Lung (tissue), 12 donors: Measurements from ENCODE around the gene RNU5D-1. TPM values are rescaled to one million over a fixed set of nuclear protein-coding genes. Genes with fewer than 3 reads are reported as not detected.

Experiments used
- ATAC-seq: fragments of 200-7000 bp; cut with Tn5 transposase; one replicate; pipeline ENCODE4 v1.9.1; 2020; ENCODE audit warnings: moderate number of reproducible peaks; ENCODE audit not compliant: insufficient read depth, low FRiP score
- DNase-seq, 3 donors: peaks; one replicate each; pipeline ENCODE4 v3.0.0-alpha.2; 2013 to 2017
- H3K27ac ChIP-seq, 2 donors: one replicate each; pipeline ENCODE4 v1.5.1; 2013; ENCODE audit warnings: mild to moderate bottlenecking in 2 of 2, moderate library complexity in 2 of 2, control low read depth in 1 of 2, inconsistent platforms in 1 of 2, low read depth in 1 of 2, low read length in 1 of 2
- H3K27me3 ChIP-seq, 3 donors: one replicate each; pipeline ENCODE4 v1.5.1; 2013; ENCODE audit warnings: low read length in 2 of 3; ENCODE audit not compliant: control insufficient read depth in 3 of 3, insufficient read depth in 3 of 3
- H3K36me3 ChIP-seq, 4 donors: one replicate each; pipeline ENCODE4 v1.5.1; 2013; ENCODE audit warnings: low read length in 4 of 4, mild to moderate bottlenecking in 1 of 4, moderate library complexity in 1 of 4; ENCODE audit not compliant: control insufficient read depth in 4 of 4, insufficient read depth in 4 of 4
- H3K4me1 ChIP-seq, 5 donors: one replicate each; pipeline ENCODE4 v1.5.1; 2013; ENCODE audit warnings: low read length in 5 of 5, mild to moderate bottlenecking in 2 of 5, moderate library complexity in 1 of 5; ENCODE audit not compliant: control insufficient read depth in 5 of 5, insufficient read depth in 5 of 5
- H3K4me3 ChIP-seq: one replicate; pipeline ENCODE4 v1.5.1; 2013; ENCODE audit warnings: mild to moderate bottlenecking, control low read depth, moderate library complexity
- H3K9ac ChIP-seq, 2 donors: one replicate each; pipeline ENCODE4 v1.5.1; 2013; ENCODE audit warnings: low read length in 2 of 2, control low read depth in 1 of 2; ENCODE audit not compliant: insufficient read depth in 1 of 2
- H3K9me3 ChIP-seq, 4 donors: one replicate each; pipeline ENCODE4 v1.5.1; 2013; ENCODE audit warnings: low read length in 3 of 4, mild to moderate bottlenecking in 1 of 4, moderate library complexity in 1 of 4; ENCODE audit not compliant: control insufficient read depth in 4 of 4, insufficient read depth in 3 of 4
- CTCF ChIP-seq: IDR thresholded peaks from 2 replicates; pipeline ENCODE4 v1.5.1; 2012; ENCODE audit warnings: mild to moderate bottlenecking; ENCODE audit errors: control extremely low read depth, extremely low read depth
- WGBS, 2 donors: extraction: QIAGEN DNeasy Blood & Tissue Kit; methylation state at CpG; one replicate each; pipeline ENCODE4 v1.1.7; 2013; 5-methylcytosine and 5-hydroxymethylcytosine counted together
- polyA plus RNA-seq, 2 donors: library from polyadenylated mRNA; stranded (reverse); fragments of 200-250 nt; gene quantifications; one replicate each; pipeline ENCODE4 v1.2.1, GENCODE V29; 2013
- total RNA-seq, 2 donors: library from RNA; depleted of rRNA in 1 of 2; stranded (reverse); fragments of >200 nt in 1 of 2; gene quantifications; one replicate each; pipeline ENCODE4 v1.2.1, GENCODE V29; 2014 to 2021
- donor health status: control.
- donor health status: control.
- donor health status: Bipolar disorder and iron deficiency.
- donor health status: healthy.
- donor health status: DM: yes; HTN: yes; CAD: no.

The RNU5D-1 gene
- total and polyA plus RNA-seq, 4 donors: not detected

GRCh38 chr1:44694863-44695478 is 36.0 kb downstream of the RNU5D-1 start:
- TF ChIP-seq CTCF: no peak
- no peak overlapping the region for H3K9ac ChIP-seq
- no peak for DNase-seq
- 95% methylated on average over 7 of the region's 7 CpGs for WGBS, 2 donors
- H3K27ac ChIP-seq: no peak overlapping the region
- H3K36me3 ChIP-seq: no peaks in the 10 kb centered on the region
- no peaks in the 10 kb centered on the region for H3K9me3 ChIP-seq
- H3K4me3 ChIP-seq: no peak overlapping the region
- no peaks in the 10 kb centered on the region for H3K27me3 ChIP-seq
- H3K4me1 ChIP-seq: no peaks in the 10 kb centered on the region
- ATAC-seq: no peak

GRCh38 chr1:44693900-44694299 is 37.1 kb downstream of the RNU5D-1 start:
- Histone ChIP-seq H3K4me1 (no peaks in the 10 kb centered on the region), H3K4me3 (no peak overlapping the region), H3K9ac (no peak overlapping the region), H3K27me3 (no peaks in the 10 kb centered on the region), H3K36me3 (no peaks in the 10 kb centered on the region), H3K27ac (no peak overlapping the region), H3K9me3 (no peaks in the 10 kb centered on the region)
- WGBS, 2 donors: 96 to 99% methylated on average over 3 of the region's 3 CpGs
- TF ChIP-seq CTCF: no peak
- DNase-seq (no peak), ATAC-seq (no peak)

GRCh38 chr1:44693159-44693558 is 37.8 kb downstream of the RNU5D-1 start:
- Histone ChIP-seq H3K27ac (no peak overlapping the region), H3K4me1 (no peaks in the 10 kb centered on the region), H3K27me3 (no peaks in the 10 kb centered on the region), H3K4me3 (no peak overlapping the region), H3K9me3 (no peaks in the 10 kb centered on the region), H3K9ac (no peak overlapping the region), H3K36me3 (no peaks in the 10 kb centered on the region)
- no peak for TF ChIP-seq CTCF
- ATAC-seq (no peak), DNase-seq (no peak)
- 86 to 90% methylated on average over 2 of the region's 2 CpGs for WGBS, 2 donors

- H3K4me3 ChIP-seq: no peak overlapping the region
- peaks cover 0 to 4% (median 0%) of the 10 kb centered on the region in 5 donors for H3K4me1 ChIP-seq
- H3K9ac ChIP-seq: no peak overlapping the region
- H3K9me3 ChIP-seq: no peaks in the 10 kb centered on the region
- H3K27ac ChIP-seq: no peak overlapping the region
- ATAC-seq (no peak), DNase-seq (no peak)
- no peaks in the 10 kb centered on the region for H3K36me3 ChIP-seq
- TF ChIP-seq CTCF: no peak
- 85 to 90% methylated on average over 3 of the region's 3 CpGs for WGBS, 2 donors
- H3K27me3 ChIP-seq: no peaks in the 10 kb centered on the region
Measured at GRCh38 chr1:44689447-44689765, 41.6 kb downstream of the RNU5D-1 start.
